IPS-NIHi7 (cell line): ENCODE data around the gene OR6V1.

Source experiments
- DNase-seq: peaks from one replicate; pipeline ENCODE4 v3.0.0; 2012; ENCODE audit warnings: mixed read lengths; ENCODE audit errors: extremely low spot score

OR6V1 gene

DNA sequence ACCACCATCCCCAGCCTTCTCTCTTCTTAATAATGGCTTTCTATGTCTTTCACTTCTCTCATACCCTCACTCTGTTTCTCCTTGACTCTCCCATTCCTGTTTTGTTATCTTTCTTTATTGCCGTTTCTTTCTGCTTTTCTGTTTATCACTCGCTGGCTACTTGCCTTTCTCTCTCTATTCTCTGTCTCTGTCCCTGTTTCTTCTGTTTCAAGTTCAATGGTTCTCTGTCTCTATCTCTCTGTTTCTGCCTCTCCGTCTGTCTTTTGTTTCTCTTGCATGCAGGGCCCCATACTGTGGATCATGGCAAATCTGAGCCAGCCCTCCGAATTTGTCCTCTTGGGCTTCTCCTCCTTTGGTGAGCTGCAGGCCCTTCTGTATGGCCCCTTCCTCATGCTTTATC lies at the start of gene OR6V1:
Gene OR6V1, plus strand, starts transcription at position 301 of the 400 bp plus-strand sequence. Its CDS starts 0 bp downstream, at position 301.
- no peak for DNase-seq

GRCh38 chr7:143002898-143003297 lies 49.2 kb upstream of the OR6V1 start:
- DNase-seq, result no peak

- DNase-seq, result peak; percentile 65
These were observed 48.6 kb upstream of the OR6V1 start for GRCh38 chr7:143003393-143004051.

GRCh38 chr7:143005632-143006260 lies 46.4 kb upstream of the OR6V1 start:
- no peak for DNase-seq

DNA sequence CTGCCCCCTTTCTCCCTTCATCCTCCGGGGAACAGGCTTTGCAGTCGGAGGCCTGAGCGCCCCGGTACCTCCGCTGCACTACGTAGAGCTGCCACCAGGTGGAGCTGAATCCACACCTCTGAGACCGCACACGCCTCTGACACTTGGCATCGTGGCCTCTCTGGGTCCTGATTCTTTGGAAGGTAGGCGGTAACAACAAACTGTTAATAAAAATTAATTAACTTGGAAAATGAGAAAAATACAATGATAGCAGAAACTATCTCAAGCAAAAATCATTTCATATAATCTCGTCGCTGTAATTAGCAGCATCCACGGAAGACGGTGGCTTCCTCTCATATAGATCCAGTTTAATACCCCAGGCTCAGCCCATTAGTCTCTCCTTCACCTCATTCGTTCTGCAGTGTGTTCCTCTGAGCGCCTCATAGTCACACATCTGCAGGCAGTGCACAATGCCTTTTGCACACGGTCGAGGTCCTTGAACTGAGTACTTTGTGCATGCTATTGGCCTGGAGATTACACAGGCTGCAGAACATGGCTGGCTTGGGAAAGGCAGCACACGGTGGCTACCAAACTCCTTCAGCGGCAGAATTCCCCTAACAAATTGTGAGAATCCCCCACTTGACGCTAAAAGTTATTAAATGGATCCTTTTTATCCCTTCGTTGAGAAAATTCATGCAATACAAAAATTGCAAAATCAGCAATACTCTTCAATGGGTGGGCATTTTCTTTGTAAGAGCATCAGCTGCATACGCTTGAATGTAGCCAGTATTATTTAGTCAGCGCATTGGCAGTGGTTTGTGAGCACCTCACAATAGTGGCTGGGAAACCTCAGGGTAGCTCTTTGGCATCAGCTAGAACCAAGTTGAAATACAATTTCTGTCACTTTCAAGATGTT lies 43.9 kb upstream of the OR6V1 start:
- peak; percentile 87 for DNase-seq

DNA sequence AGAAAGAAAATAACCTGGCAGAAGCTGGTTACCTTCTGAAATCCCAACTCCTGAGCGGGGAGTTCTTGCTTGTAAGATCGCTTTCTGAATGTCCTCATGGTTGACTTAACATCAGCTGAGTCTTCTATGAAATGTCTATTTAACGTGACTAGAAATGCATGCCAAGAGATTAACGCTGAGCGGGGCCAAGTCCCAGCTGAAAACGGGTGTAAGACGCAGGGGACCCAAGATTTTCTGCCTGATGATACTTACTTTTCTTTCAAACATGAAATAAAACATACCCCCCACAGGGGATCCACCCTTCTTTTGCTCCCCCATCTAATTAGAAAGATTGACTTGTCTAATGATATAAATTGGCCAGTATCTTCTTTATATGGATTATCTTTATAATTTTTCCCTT lies 40.1 kb upstream of the OR6V1 start:
- no peak for DNase-seq

GRCh38 chr7:143012409-143012808 lies 39.7 kb upstream of the OR6V1 start:
- DNase-seq, result no peak

DNA sequence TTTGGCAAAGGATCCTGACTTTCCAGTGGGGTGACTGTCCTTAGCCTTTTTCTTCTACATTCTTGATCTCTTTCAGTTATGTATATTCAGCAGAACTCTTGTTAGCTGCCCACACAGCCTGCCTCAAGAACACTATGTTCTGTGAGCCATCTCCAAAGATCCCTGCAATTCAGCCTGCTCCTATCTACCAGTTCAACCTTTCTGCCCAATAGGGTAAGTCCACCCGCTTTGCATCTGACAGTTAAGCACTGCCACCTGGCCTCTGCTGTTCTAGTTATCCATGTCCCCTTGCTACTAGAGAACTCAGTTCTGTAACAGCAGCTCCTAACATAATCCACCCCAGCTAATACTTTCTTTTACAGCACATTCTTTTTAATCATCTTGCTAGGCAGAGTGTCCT lies 38.7 kb upstream of the OR6V1 start:
- no peak for DNase-seq

- DNase-seq, result no peak
These were observed 38.2 kb upstream of the OR6V1 start for GRCh38 chr7:143013893-143014292.

- no peak for DNase-seq
These were observed 37.1 kb upstream of the OR6V1 start for GRCh38 chr7:143015084-143015483.

DNA sequence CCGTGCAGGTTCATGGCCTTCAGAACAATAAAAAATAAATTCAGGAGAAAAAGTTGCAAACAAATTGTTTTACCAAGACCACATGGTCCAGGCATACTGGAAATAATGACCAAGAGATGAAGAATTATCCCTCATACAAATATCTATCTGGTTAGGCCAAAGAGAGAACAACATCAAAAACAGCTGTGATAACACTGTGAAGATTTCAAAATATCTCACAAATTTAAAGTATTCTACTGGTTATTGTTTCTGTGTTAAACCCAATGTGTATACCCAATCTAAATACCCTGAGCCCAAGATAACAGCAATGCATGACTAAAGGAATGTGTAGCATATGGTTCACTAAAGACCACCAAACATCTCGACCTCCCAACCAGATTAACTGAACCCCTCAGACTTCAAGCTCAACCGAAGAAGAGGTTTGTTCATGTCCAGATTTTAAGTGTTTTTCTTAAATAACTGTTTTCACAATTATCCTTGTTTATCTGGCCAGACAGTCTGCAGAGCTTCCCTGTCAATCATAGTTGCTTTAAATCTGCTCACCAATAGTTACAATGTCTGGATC lies 36.1 kb upstream of the OR6V1 start:
- no peak for DNase-seq

- no peak for DNase-seq
These were observed 35.1 kb upstream of the OR6V1 start for GRCh38 chr7:143016996-143017395.

DNA sequence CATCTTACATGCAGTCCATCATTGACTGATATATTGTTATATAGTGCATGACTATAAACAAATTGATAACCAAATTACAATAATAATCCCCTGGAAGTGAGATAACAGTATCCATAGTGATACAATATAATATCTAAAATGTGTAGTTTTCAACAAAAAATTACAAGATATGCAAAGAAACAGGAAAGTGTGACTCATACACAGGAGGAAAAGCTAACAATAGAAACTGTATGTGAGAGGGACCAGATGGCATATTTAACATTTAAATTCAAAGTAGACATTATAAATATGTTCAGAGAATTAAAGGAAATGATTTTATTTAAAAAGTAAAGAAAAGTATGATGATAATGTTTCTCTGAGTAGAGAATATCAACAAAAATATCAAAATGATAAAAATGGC lies 33.2 kb upstream of the OR6V1 start:
- no peak for DNase-seq

DNA sequence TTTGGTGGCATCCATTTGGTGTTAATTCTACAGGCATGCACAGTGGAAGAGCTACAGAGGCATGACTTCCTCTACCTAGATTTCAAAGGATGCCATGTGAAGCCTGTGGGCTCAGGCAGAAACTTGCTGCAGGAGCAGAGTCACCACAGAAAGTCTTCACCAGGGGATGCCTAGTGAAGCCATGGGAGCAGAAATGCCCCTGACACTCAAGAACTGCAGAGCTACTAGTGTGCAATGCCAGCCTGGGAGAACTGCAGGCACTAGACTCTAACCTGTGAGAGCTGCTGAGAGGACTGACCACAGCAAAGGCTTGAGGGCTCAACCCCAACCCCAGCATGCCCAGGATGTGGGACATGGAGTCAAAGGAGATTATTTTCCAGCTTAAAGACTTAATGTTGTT lies 29.1 kb upstream of the OR6V1 start:
- no peak for DNase-seq

GRCh38 chr7:143025371-143025770 lies 26.8 kb upstream of the OR6V1 start:
- DNase-seq, result no peak

DNA sequence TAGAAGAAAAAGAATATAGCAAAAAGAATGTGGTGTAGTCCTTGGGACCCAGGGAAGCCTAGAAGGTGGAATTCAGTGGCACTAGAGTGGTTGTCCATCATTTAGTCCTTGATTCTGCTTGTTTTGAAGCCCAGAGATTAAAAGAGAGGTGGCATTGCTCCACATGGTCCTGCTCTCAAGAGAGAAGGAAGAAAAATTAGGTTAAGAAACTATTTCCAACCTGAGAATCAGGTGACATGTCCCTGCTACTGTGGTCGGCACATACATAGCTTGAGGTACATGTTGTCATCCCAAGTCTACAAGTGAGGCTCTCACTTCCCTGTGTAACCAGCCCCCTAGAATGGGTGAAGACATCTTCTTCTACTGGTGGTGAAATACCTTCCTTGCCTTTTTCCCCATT lies 25.1 kb upstream of the OR6V1 start, which contains the start of gene OR9A2:
Gene OR9A2, minus strand, starts transcription at position 101 of the 400 bp plus-strand sequence. Its CDS starts 0 bp downstream, at position 101.
- DNase-seq, result no peak

- no peak for DNase-seq
These were observed 24.5 kb upstream of the OR6V1 start for GRCh38 chr7:143027683-143028082.

DNA sequence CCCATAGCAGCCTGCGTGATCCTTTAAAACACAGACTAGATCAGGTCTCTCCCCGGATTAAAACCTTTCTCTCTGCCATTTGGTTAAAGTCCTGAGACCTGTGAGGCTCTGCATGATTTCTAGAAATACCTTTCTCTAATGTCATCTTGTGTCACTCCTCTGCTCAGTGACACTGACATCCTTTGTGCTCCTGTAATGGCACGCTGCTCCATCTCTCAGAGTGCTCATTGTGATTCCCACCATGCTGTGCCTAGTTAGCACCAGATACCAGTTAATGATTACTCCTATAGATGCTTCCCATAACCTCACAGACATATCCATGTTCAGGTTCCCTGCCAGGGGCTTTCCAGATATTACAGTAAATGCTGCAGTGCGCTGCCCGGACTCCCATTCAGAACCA lies 13.5 kb upstream of the OR6V1 start:
- DNase-seq, result no peak

DNA sequence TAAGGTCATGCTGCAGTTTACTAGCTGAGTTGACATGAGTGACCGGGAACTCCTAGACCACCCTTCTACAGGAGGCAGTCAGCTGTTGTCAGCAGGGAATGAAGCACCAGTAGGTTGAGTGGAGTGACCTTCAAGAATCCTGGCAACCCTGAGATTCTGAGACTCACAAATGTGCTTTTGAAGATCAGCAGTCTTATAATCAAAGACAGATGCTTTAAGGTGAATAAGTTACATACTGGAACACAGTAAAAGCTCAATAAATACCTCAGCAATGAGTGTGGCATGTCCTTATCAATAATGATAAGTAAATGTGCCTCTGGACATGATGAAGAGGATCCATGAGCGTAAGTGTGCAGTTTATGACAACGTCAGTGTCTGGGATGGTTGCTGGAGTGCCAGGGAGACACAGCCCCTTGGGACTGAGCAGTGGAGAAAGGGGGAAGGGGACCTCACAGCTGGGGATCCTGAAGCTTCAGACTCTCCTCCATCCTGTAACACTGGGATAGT lies 11.9 kb upstream of the OR6V1 start:
- no peak for DNase-seq

DNA sequence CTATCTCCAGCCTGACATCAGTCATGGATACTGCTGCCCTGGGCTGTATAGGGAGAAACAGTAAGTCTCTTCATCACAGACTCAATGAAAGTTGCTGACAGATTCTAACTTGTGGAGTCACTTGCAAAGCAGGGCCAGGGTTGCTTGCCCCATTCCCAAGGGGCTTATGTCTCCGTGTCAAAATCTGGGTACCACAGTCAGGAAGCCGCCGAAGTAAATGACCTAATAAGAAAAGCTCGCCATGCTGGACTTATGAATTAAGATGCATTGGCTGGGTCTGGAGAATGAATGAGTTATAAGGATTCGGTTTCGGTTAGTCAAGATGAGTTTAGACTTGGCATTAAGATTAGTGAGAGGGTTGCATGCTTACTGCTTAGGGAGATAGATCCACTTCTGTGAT lies 10.8 kb upstream of the OR6V1 start:
- DNase-seq, result no peak

- no peak for DNase-seq
These were observed 9.9 kb upstream of the OR6V1 start for GRCh38 chr7:143042159-143042789.
